ENCODE results near the gene FAM117A.

Gene FAM117A

GRCh38 chr17:49707246-49707607, 56.7 kb downstream of the FAM117A start:
- DNase-seq = no peak

GRCh38 chr17:49705254-49705653, 58.7 kb downstream of the FAM117A start:
- DNase-seq = no peak

- DNase-seq = no peak
These were observed 60.2 kb downstream of the FAM117A start for GRCh38 chr17:49703557-49704277.

- no peak for DNase-seq
These were observed 63.0 kb downstream of the FAM117A start for GRCh38 chr17:49700960-49701359.

GRCh38 chr17:49699966-49700575, 63.9 kb downstream of the FAM117A start:
- no peak for DNase-seq

- no peak for DNase-seq
These were observed 65.9 kb downstream of the FAM117A start for GRCh38 chr17:49698005-49698404.

GRCh38 chr17:49696233-49696761, 67.6 kb downstream of the FAM117A start:
- DNase-seq = no peak

GRCh38 chr17:49695698-49696232, 68.2 kb downstream of the FAM117A start:
- no peak for DNase-seq

GRCh38 chr17:49694847-49695697, 68.9 kb downstream of the FAM117A start:
- DNase-seq = peak; percentile 51

- no peak for DNase-seq
These were observed 71.2 kb downstream of the FAM117A start for GRCh38 chr17:49692751-49693150.

GRCh38 chr17:49691677-49692191, 72.2 kb downstream of the FAM117A start:
- no peak for DNase-seq

GRCh38 chr17:49691086-49691676, 72.8 kb downstream of the FAM117A start:
- no peak for DNase-seq

- no peak for DNase-seq
These were observed 73.7 kb downstream of the FAM117A start for GRCh38 chr17:49690256-49690655.

GRCh38 chr17:49688848-49689247, 75.1 kb downstream of the FAM117A start:
- DNase-seq = no peak

- DNase-seq = no peak
These were observed 75.9 kb downstream of the FAM117A start for GRCh38 chr17:49687878-49688491.

GRCh38 chr17:49681106-49681979, 82.6 kb downstream of the FAM117A start:
- no peak for DNase-seq

GRCh38 chr17:49680314-49680713, 83.6 kb downstream of the FAM117A start:
- no peak for DNase-seq

- peak; percentile 100 for DNase-seq
These were observed 85.7 kb downstream of the FAM117A start, which contains the start of gene SPOP for GRCh38 chr17:49677933-49678847. Gene SPOP, minus strand, starts transcription at chr17:49678097. Its CDS starts 55,287 bp downstream, at chr17:49622810.

GRCh38 chr17:49677134-49677932, 86.6 kb downstream of the FAM117A start:
- DNase-seq = peak; percentile 96

Data from NCI-H1436 (cell line).